ENCODE data around the gene MLLT10. TPM values are rescaled to one million over a fixed set of nuclear protein-coding genes. Genes with fewer than 3 reads are reported as not detected.

Gene MLLT10
- total and polyA plus RNA-seq, 10 of the 15 experiments (the other 5 are each of a cell fraction or from before 2014, with no cell fraction given), result 8.7 to 61.1 (median 28.5) TPM

DNA sequence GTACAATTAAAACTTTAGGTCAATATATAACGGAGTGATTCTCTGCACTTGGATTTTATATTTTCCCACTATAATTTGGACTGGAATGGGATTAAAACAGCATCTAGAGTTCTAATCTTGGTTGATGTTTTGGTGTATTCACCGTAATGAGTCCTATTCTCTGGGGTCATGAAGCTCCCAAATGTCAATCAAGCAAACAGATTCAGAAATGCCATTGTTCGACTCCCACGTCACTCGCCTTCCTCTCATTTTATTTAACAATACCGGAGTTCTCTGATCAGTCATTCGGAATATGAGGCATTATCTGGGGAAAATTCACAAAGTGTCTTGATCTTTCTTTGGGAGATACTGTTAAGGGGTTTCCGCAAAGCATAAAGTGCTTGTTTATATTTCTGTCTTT lies 35.0 kb upstream of the MLLT10 start:
- ChIA-PET POLR2A (no interaction called here), RAD21 (ENCODE audit: unreplicated experiment) (no interaction called here), SMC1A (ENCODE audit: uncharacterized antibody, unreplicated experiment) (interaction anchor here (2.0 kb wide), 1 partner anchor 220 kb away, joined by 5 read pairs; no protein-coding TSS in a partner anchor), CTCF (interaction anchor here (5.6 kb wide), 1 partner anchor 233 kb away, joined by 66 read pairs; no protein-coding TSS in a partner anchor)
- intact Hi-C loops (cut with micrococcal nuclease; ENCODE audit: unreplicated experiment) (loop anchor here (5.0 to 10.0 kb wide), 2 partner anchors 453 to 816 kb away; partner anchors contain the start of gene COMMD3), in situ Hi-C loops (cut with MboI) (loop anchor here (5.0 to 25.0 kb wide), 3 partner anchors 212 to 1513 kb away; no protein-coding TSS in a partner anchor)
- Histone ChIP-seq H3K27me3 (replicated peaks in 1 of 2; ENCODE audit: control insufficient read depth in 2 of 2, insufficient read depth in 2 of 2, low read length in 1 of 2) (peaks cover 5 to 23% of the 10 kb centered on the region in 2 experiments), H3K9me3 (replicated peaks; ENCODE audit: control insufficient read depth, insufficient read depth, low read length) (no peaks in the 10 kb centered on the region), H3K27ac (ENCODE audit: control insufficient read depth, insufficient read depth) (no peak overlapping the region), H2AFZ (ENCODE audit: control insufficient read depth, low read depth, low read length) (no peak overlapping the region), H3K4me2 (ENCODE audit: control insufficient read depth, insufficient read depth) (no peak overlapping the region), H3K4me1 (ENCODE audit: control insufficient read depth, insufficient read depth, low read length) (peaks cover 20% of the 10 kb centered on the region), H3K36me3 (ENCODE audit: control insufficient read depth in 2 of 2, insufficient read depth in 2 of 2, low read length in 1 of 2) (no peaks in the 10 kb centered on the region), H4K20me1 (ENCODE audit: control insufficient read depth, insufficient read depth) (no peaks in the 10 kb centered on the region), H3K4me3 (no peak overlapping the region), H3K9ac (ENCODE audit: control insufficient read depth, insufficient read depth, low read length) (no peak overlapping the region), H3K79me2 (ENCODE audit: control insufficient read depth, insufficient read depth, low read length) (no peaks in the 10 kb centered on the region)
- DNase-seq (ENCODE audit: low read depth, low spot score), result no peak
- BruUV-seq (replicated peaks), result no TSS peak
- 56% methylated on average over 8 of the region's 8 CpGs for WGBS (ENCODE audit: insufficient coverage, insufficient replicate concordance, low lambda C conversion rate, missing lambda C conversion rate)
- no peak for ATAC-seq
- no peak for FAIRE-seq
- TF ChIP-seq RAD21 (IDR thresholded peaks at IDR 0.05; ENCODE audit: insufficient read depth, low read depth, low read length), result no peak
- no peak for TF ChIP-seq KAT2A (conservative IDR thresholded peaks at IDR 0.05; ENCODE audit: control insufficient read depth, low read depth, low read length)
- TF ChIP-seq MYB (IDR thresholded peaks at IDR 0.05; ENCODE audit: borderline replicate concordance, low read depth, low read length), result no peak
- no peak for TF ChIP-seq MXI1 (IDR thresholded peaks at IDR 0.05; ENCODE audit: low read depth, low read length)
- TF ChIP-seq JUND (IDR thresholded peaks at IDR 0.05; ENCODE audit: low read depth, low read length), result no peak
- no peak for TF ChIP-seq TARDBP (IDR thresholded peaks at IDR 0.05; ENCODE audit: borderline replicate concordance)
- TF ChIP-seq, protein P1, sequence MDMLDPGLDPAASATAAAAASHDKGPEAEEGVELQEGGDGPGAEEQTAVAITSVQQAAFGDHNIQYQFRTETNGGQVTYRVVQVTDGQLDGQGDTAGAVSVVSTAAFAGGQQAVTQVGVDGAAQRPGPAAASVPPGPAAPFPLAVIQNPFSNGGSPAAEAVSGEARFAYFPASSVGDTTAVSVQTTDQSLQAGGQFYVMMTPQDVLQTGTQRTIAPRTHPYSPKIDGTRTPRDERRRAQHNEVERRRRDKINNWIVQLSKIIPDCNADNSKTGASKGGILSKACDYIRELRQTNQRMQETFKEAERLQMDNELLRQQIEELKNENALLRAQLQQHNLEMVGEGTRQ (IDR thresholded peaks at IDR 0.05; ENCODE audit: borderline replicate concordance, low read depth, low read length), result no peak
- TF ChIP-seq, protein P2, sequence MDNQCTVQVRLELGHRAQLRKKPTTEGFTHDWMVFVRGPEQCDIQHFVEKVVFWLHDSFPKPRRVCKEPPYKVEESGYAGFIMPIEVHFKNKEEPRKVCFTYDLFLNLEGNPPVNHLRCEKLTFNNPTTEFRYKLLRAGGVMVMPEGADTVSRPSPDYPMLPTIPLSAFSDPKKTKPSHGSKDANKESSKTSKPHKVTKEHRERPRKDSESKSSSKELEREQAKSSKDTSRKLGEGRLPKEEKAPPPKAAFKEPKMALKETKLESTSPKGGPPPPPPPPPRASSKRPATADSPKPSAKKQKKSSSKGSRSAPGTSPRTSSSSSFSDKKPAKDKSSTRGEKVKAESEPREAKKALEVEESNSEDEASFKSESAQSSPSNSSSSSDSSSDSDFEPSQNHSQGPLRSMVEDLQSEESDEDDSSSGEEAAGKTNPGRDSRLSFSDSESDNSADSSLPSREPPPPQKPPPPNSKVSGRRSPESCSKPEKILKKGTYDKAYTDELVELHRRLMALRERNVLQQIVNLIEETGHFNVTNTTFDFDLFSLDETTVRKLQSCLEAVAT (IDR thresholded peaks at IDR 0.05), result no peak
- no peak for TF ChIP-seq RFX5 (IDR thresholded peaks at IDR 0.05; ENCODE audit: low read depth, low read length)
- TF ChIP-seq HCFC1 (IDR thresholded peaks at IDR 0.05; ENCODE audit: low read length), result no peak
- TF ChIP-seq, protein P3, sequence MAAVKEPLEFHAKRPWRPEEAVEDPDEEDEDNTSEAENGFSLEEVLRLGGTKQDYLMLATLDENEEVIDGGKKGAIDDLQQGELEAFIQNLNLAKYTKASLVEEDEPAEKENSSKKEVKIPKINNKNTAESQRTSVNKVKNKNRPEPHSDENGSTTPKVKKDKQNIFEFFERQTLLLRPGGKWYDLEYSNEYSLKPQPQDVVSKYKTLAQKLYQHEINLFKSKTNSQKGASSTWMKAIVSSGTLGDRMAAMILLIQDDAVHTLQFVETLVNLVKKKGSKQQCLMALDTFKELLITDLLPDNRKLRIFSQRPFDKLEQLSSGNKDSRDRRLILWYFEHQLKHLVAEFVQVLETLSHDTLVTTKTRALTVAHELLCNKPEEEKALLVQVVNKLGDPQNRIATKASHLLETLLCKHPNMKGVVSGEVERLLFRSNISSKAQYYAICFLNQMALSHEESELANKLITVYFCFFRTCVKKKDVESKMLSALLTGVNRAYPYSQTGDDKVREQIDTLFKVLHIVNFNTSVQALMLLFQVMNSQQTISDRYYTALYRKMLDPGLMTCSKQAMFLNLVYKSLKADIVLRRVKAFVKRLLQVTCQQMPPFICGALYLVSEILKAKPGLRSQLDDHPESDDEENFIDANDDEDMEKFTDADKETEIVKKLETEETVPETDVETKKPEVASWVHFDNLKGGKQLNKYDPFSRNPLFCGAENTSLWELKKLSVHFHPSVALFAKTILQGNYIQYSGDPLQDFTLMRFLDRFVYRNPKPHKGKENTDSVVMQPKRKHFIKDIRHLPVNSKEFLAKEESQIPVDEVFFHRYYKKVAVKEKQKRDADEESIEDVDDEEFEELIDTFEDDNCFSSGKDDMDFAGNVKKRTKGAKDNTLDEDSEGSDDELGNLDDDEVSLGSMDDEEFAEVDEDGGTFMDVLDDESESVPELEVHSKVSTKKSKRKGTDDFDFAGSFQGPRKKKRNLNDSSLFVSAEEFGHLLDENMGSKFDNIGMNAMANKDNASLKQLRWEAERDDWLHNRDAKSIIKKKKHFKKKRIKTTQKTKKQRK (IDR thresholded peaks at IDR 0.05; ENCODE audit: low read depth, low read length), result no peak
- no peak for TF ChIP-seq BHLHE40 (IDR thresholded peaks at IDR 0.05; ENCODE audit: borderline replicate concordance in 1 of 2, low read depth in 2 of 2, low read length in 1 of 2)
- TF ChIP-seq, protein P4, sequence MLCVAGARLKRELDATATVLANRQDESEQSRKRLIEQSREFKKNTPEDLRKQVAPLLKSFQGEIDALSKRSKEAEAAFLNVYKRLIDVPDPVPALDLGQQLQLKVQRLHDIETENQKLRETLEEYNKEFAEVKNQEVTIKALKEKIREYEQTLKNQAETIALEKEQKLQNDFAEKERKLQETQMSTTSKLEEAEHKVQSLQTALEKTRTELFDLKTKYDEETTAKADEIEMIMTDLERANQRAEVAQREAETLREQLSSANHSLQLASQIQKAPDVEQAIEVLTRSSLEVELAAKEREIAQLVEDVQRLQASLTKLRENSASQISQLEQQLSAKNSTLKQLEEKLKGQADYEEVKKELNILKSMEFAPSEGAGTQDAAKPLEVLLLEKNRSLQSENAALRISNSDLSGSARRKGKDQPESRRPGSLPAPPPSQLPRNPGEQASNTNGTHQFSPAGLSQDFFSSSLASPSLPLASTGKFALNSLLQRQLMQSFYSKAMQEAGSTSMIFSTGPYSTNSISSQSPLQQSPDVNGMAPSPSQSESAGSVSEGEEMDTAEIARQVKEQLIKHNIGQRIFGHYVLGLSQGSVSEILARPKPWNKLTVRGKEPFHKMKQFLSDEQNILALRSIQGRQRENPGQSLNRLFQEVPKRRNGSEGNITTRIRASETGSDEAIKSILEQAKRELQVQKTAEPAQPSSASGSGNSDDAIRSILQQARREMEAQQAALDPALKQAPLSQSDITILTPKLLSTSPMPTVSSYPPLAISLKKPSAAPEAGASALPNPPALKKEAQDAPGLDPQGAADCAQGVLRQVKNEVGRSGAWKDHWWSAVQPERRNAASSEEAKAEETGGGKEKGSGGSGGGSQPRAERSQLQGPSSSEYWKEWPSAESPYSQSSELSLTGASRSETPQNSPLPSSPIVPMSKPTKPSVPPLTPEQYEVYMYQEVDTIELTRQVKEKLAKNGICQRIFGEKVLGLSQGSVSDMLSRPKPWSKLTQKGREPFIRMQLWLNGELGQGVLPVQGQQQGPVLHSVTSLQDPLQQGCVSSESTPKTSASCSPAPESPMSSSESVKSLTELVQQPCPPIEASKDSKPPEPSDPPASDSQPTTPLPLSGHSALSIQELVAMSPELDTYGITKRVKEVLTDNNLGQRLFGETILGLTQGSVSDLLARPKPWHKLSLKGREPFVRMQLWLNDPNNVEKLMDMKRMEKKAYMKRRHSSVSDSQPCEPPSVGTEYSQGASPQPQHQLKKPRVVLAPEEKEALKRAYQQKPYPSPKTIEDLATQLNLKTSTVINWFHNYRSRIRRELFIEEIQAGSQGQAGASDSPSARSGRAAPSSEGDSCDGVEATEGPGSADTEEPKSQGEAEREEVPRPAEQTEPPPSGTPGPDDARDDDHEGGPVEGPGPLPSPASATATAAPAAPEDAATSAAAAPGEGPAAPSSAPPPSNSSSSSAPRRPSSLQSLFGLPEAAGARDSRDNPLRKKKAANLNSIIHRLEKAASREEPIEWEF (IDR thresholded peaks at IDR 0.05; ENCODE audit: insufficient replicate concordance, low read depth, low read length), result no peak

All from GM12878 (cell line).